Ectodermal cell (in vitro differentiated cells): ENCODE data around the gene CABS1. TPM values are rescaled to one million over a fixed set of nuclear protein-coding genes. Genes with fewer than 3 reads are reported as not detected.
A peak's percentile ranks its signal among the peaks of the same experiment; 100 is the strongest.

Experiments used
- H3K27ac ChIP-seq: 2 replicates; pipeline ENCODE4 v1.7.0; 2013; ENCODE audit warnings: mild to moderate bottlenecking, low read depth, low read length; ENCODE audit not compliant: insufficient read depth, poor library complexity, severe bottlenecking
- H3K27me3 ChIP-seq: 2 replicates; pipeline ENCODE4 v1.7.0; 2013; ENCODE audit warnings: mild to moderate bottlenecking, low read length; ENCODE audit not compliant: insufficient read depth, control insufficient read depth, poor library complexity, severe bottlenecking
- H3K36me3 ChIP-seq: one replicate; pipeline ENCODE4 v1.7.0; 2013; ENCODE audit warnings: low read length; ENCODE audit not compliant: control insufficient read depth, insufficient read depth
- H3K4me1 ChIP-seq: one replicate; pipeline ENCODE4 v1.7.0; 2013; ENCODE audit warnings: low read length; ENCODE audit not compliant: control insufficient read depth, insufficient read depth
- H3K4me3 ChIP-seq: 2 replicates; pipeline ENCODE4 v1.7.0; 2013; ENCODE audit warnings: low read depth, low read length, control low read depth; ENCODE audit not compliant: insufficient read depth
- H3K9me3 ChIP-seq: 2 replicates; pipeline ENCODE4 v1.7.0; 2013; ENCODE audit warnings: mild to moderate bottlenecking, low read length, moderate library complexity; ENCODE audit not compliant: control insufficient read depth
- WGBS, 2 experiments: methylation state at CpG; one replicate each; pipeline ENCODE4 v1.1.7; 2013; ENCODE audit warnings: missing lambda C conversion rate in 2 of 2; 5-methylcytosine and 5-hydroxymethylcytosine counted together
- polyA plus RNA-seq, 4 experiments: library from polyadenylated mRNA; stranded (reverse); fragments of 50-300 nt; gene quantifications; one replicate each; pipeline ENCODE4 v1.2.3, GENCODE V29; 2013

Gene CABS1
- 2.1 TPM for polyA plus RNA-seq (2013, experiment 1 of 4)
- polyA plus RNA-seq (2013, experiment 2 of 4): 2.5 TPM
- polyA plus RNA-seq (2013, experiment 3 of 4): 1.3 TPM
- polyA plus RNA-seq (2013, experiment 4 of 4): 1.7 TPM

DNA sequence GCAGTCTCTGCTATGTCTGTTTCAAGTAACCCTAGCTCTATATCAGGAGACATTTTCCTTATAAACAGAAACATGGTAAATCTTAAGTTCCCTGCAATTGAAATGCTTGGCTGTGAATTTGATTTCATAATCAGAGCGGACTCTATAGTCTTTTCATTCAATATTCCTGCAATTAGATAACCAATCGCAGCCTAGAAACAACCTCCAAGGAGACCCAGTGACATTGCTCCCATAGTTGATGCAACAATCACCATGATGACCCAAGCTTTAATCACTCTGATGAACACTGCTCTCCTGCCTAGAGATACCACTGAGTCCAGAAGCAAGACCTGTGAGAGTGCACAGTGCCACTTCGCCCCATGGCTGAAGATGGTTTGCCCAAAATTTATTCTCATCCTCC, at the start of gene CABS1:
CABS1 (plus strand) TSS at position 301 of the 400 bp plus-strand sequence; CDS start at position 360, 59 bp downstream.
- 87 to 96% methylated on average over 3 of the region's 3 CpGs for WGBS, 2 experiments
- no peak within 1 kb of the TSS for H3K27ac ChIP-seq

DNA sequence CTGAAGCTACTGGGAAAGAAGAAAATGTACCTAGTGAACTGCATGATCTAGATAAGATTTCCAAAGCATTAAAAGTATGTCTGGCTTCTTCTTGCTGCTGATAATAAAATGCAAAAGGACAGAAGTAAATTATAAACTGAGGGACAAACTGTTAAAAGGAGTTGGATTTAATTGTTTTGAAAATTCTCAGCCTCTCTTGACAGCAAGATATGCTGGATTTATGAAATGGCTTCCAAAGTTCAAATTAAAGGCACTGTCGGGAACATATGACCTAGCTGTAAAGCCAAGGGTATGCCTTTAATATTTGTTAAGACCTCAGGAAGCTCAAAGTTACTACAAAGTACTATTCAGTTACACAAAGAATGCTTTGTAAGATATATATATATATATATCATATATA, 46.1 kb upstream of the CABS1 start:
- H3K9me3 ChIP-seq: no peaks in the 10 kb centered on the region
- no peaks in the 10 kb centered on the region for H3K36me3 ChIP-seq
- no peaks in the 10 kb centered on the region for H3K4me1 ChIP-seq
- H3K27ac ChIP-seq: no peak overlapping the region
- H3K4me3 ChIP-seq: no peak overlapping the region
- no peaks in the 10 kb centered on the region for H3K27me3 ChIP-seq
- 71 to 92% methylated on average over 1 of the region's 1 CpG for WGBS, 2 experiments

More for the DNA sequence above, at the start of gene CABS1:
- Histone ChIP-seq H3K27me3 (no peaks in the 10 kb centered on the region), H3K9me3 (no peaks in the 10 kb centered on the region), H3K4me3 (no peak within 1 kb of the TSS), H3K36me3 (no peaks in the 10 kb centered on the region), H3K4me1 (no peaks in the 10 kb centered on the region)

DNA sequence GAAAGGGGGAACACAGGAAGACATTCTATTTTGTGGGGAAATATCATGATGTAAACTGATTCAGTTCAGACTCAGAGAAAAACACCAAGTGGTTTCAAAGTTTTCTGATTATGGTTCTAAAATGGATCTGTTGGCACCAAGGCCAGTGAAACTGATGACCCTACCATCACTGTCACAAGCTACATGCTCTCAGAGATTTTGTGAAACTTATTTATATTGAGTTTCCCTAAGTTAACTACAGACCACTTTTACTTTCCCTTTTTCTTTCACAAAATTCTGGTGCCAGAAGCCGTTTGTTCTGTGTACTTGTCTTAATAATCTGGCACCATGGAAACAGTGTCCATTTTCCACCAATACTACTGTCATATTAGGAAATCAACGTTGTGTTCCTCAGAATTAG, 43.4 kb upstream of the CABS1 start:
- Histone ChIP-seq H3K27ac (no peak overlapping the region), H3K27me3 (no peaks in the 10 kb centered on the region), H3K4me3 (no peak overlapping the region), H3K9me3 (no peaks in the 10 kb centered on the region), H3K36me3 (no peaks in the 10 kb centered on the region), H3K4me1 (no peaks in the 10 kb centered on the region)
- WGBS, 2 experiments: 77 to 90% methylated on average over 2 of the region's 2 CpGs

DNA sequence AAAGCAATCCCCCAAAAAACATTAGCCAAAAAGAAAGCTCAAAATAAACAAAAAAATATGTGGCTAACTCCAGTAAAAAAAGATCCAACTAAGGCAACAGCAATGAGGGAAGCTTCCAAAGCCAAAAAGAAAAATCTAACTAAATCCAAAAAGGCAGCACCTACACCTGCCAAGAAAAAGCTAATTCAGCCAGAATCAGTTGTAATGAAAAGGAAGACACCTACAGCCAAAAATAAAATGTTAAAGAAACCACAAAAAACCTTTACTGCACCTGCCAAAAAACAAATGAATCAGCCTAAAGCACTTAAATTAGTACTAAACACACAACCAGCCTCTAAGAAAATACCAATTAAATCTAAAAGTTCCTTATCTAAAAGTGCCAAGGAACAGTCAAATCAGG, 37.2 kb upstream of the CABS1 start:
- no peaks in the 10 kb centered on the region for H3K9me3 ChIP-seq
- no peak overlapping the region for H3K4me3 ChIP-seq
- no peaks in the 10 kb centered on the region for H3K36me3 ChIP-seq
- no peak overlapping the region for H3K27ac ChIP-seq
- H3K4me1 ChIP-seq: no peaks in the 10 kb centered on the region
- no peaks in the 10 kb centered on the region for H3K27me3 ChIP-seq

DNA sequence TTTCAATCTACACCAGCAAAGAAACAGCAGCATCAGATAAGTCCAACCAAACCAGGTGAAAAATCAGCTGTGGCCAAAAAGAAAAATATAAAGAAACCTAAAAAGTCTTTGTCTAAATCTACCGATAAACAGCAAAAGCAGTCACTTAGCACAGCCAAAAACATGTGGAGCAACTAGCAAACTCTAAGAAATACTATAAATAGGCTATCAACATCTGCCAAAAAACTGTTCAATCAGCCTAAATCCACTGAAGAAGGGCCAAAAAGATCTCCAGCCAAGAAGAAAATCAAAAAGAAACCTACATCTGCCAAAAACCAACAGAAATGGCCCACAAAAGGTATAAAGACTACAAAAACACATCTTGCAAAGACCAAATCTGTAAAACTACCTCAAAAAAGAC, 36.7 kb upstream of the CABS1 start:
- no peaks in the 10 kb centered on the region for H3K27me3 ChIP-seq
- no peaks in the 10 kb centered on the region for H3K4me1 ChIP-seq
- H3K27ac ChIP-seq: no peak overlapping the region
- H3K36me3 ChIP-seq: no peaks in the 10 kb centered on the region
- no peak overlapping the region for H3K4me3 ChIP-seq
- WGBS, 2 experiments: 86 to 100% methylated on average over 1 of the region's 1 CpG
- H3K9me3 ChIP-seq: no peaks in the 10 kb centered on the region

DNA sequence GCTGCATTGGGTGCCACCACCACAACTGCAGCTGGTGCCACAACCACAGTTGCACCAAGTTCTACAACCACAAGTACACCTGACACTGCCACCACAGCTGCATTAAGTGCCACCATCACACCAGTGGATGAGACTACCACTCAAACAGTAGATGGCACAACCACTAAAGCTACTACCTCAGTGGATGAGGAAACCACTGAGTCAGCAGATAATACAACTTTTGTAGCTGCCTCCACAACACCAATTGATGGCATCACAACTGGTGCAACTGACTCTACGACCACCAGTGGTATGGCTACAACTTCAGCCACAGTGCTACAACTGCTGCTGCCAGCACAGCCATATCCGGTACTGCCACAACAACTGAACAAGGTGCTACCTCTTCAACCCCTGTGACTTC, 35.1 kb upstream of the CABS1 start:
- H3K27me3 ChIP-seq: no peaks in the 10 kb centered on the region
- H3K9me3 ChIP-seq: no peaks in the 10 kb centered on the region
- H3K4me3 ChIP-seq: no peak overlapping the region
- 91 to 92% methylated on average over 2 of the region's 2 CpGs for WGBS, 2 experiments
- H3K27ac ChIP-seq: no peak overlapping the region
- H3K36me3 ChIP-seq: no peaks in the 10 kb centered on the region
- no peaks in the 10 kb centered on the region for H3K4me1 ChIP-seq

DNA sequence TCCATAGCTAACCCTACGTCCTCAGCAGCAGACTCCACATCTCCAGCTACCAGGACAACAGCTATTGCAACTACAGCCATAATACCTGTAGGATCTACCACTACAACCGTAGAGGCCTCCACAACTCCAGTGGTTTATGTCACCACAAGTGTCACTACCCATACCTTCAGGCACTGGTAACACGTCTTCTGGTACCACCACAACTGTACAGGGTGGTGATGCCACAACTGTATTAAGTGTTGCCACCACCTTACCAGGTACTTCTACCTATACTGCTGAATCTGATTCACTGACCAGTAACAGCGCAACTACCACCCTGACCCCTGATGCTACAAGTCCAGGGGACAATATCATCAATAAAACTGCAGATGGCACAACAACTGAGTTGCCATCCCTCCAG, 34.6 kb upstream of the CABS1 start:
- Histone ChIP-seq H3K9me3 (no peaks in the 10 kb centered on the region), H3K27me3 (no peaks in the 10 kb centered on the region), H3K27ac (no peak overlapping the region), H3K4me1 (no peaks in the 10 kb centered on the region), H3K36me3 (no peaks in the 10 kb centered on the region), H3K4me3 (no peak overlapping the region)
- 86 to 91% methylated on average over 4 of the region's 4 CpGs for WGBS, 2 experiments

DNA sequence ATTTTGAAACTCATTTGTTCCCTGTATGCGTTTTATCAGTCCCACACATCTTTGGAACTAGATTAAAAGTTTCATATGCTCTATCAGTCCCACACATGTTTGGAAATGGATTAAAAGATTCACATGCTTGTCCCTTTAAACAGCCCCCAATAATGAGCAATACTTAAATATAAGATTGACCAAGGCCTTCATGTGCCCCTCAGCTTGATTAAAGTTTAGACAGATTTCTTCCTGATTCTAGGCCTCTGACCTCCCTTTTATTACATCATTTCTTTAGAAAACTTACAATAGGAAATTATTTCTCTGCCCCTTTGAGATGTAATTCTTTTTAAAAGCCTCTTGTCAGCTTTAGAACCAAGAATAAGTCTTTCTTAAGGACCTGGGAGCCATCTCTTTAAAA, 31.7 kb upstream of the CABS1 start:
- Histone ChIP-seq H3K27ac (no peak overlapping the region), H3K4me3 (no peak overlapping the region), H3K4me1 (no peaks in the 10 kb centered on the region), H3K36me3 (no peaks in the 10 kb centered on the region), H3K9me3 (no peaks in the 10 kb centered on the region), H3K27me3 (no peaks in the 10 kb centered on the region)
- 94 to 100% methylated on average over 1 of the region's 1 CpG for WGBS, 2 experiments

DNA sequence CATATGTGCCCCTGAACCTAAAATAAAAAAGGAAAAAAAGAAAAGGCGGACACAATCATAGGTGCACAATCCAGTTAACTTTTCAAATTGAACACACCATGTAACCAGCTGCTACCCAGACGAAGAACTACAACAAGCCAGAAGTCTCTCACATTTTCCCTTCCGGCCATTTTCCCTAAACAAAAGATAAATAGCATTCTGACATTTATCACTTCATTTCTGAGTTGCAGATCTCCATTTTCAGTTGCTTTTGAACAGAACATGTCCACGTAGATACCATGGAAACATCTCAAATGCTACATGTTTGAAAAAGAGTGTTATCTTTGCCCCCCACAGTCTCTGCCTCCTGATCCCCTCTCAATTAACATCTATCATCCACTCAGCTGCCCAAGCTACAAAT, 29.2 kb upstream of the CABS1 start:
- Histone ChIP-seq H3K4me1 (no peaks in the 10 kb centered on the region), H3K27ac (no peak overlapping the region), H3K27me3 (no peaks in the 10 kb centered on the region), H3K4me3 (no peak overlapping the region), H3K9me3 (no peaks in the 10 kb centered on the region), H3K36me3 (no peaks in the 10 kb centered on the region)
- WGBS, 2 experiments: 82 to 89% methylated on average over 4 of the region's 4 CpGs

DNA sequence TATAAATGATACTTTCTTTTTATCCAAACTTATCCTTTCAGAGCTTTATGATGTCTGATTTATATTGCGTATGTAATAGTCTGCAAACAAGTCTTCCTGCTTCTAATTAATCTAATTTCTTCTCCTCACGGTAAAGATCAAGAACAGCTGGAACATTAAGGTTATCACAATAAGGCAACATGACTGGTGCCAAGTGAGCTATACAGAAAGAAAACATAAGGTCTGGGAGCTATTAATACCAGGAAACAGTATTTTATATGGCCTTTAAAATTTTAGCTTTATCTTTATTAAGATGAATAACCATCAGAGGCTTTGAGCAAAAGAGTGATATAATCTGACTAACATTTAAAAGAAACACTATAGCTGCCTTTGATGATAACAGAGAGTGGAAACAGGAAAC, 28.7 kb upstream of the CABS1 start:
- no peak overlapping the region for H3K4me3 ChIP-seq
- H3K4me1 ChIP-seq: no peaks in the 10 kb centered on the region
- no peaks in the 10 kb centered on the region for H3K36me3 ChIP-seq
- no peaks in the 10 kb centered on the region for H3K9me3 ChIP-seq
- no peak overlapping the region for H3K27ac ChIP-seq
- H3K27me3 ChIP-seq: no peaks in the 10 kb centered on the region
- WGBS, 2 experiments: 94% methylated on average over 2 of the region's 2 CpGs; no CpG with 5 or more reads in 1 of the 2 experiments

DNA sequence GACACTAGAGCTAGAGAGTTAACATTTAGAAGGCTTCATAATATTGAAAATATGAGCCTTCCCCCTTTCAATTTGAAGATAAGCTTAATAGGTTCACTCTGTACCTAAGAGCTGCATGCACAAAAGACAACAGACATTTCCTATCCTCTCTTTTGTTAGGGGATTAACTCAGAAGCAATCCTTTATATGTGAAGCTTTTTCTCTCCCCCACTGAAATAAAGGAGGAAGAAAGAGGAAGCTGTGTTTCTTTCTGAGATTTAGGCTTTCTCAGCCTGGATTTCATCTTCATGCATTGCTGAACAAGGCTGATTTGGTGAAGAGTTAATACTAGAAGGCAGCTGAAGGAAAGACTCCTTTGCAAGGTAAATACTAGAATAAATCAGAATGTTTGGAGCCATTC, 21.0 kb upstream of the CABS1 start:
- no peak overlapping the region for H3K4me3 ChIP-seq
- no peaks in the 10 kb centered on the region for H3K36me3 ChIP-seq
- H3K27ac ChIP-seq: peak overlapping the region; percentile 64
- H3K9me3 ChIP-seq: no peaks in the 10 kb centered on the region
- H3K27me3 ChIP-seq: no peaks in the 10 kb centered on the region
- H3K4me1 ChIP-seq: peaks cover 7% of the 10 kb centered on the region
